ENCODE measurements around the gene TMA7. TPM values are rescaled to one million over a fixed set of nuclear protein-coding genes. Genes with fewer than 3 reads are reported as not detected.

Gene TMA7
- total and polyA plus RNA-seq, 2 of the 13 experiments (the other 11 are each of a cell fraction or from before 2014, with no cell fraction given): 100 to 486 TPM

DNA sequence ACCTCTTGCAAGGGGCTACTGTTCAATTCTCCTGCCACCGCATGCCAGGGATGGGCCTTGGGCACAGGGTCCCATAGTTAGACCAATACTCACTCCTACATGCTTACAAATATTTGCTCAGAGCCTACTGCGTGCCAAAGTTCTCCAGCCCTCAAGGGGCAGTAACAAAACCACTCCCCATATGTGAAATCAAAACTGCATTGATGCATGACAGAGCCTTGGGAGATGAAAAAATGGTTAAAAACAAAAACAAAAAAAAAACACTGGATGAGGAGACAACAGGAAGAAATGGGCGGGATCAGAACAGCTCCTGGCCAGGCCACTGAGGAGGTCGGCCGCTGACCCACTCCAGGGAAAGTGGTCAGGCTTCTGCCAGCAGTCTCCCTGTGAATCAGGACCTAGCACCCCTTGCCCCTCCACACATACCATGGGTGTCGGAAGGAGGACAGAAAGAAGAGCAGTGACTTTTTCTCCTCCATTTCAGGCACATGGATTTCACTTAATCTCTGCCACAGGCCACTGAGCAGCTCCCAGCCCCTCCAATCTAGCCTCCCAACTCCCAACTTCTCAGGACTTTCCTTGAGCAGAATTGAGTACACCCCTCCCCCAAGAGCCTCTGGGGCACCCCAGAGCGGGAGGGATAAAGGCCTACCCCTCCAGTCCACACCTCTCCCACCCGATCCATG is 13.0 kb upstream of the TMA7 start (continued):
- TF ChIP-seq, protein P1, sequence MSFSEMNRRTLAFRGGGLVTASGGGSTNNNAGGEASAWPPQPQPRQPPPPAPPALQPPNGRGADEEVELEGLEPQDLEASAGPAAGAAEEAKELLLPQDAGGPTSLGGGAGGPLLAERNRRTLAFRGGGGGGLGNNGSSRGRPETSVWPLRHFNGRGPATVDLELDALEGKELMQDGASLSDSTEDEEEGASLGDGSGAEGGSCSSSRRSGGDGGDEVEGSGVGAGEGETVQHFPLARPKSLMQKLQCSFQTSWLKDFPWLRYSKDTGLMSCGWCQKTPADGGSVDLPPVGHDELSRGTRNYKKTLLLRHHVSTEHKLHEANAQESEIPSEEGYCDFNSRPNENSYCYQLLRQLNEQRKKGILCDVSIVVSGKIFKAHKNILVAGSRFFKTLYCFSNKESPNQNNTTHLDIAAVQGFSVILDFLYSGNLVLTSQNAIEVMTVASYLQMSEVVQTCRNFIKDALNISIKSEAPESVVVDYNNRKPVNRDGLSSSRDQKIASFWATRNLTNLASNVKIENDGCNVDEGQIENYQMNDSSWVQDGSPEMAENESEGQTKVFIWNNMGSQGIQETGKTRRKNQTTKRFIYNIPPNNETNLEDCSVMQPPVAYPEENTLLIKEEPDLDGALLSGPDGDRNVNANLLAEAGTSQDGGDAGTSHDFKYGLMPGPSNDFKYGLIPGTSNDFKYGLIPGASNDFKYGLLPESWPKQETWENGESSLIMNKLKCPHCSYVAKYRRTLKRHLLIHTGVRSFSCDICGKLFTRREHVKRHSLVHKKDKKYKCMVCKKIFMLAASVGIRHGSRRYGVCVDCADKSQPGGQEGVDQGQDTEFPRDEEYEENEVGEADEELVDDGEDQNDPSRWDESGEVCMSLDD (CRISPR knock-in tag; IDR thresholded peaks at IDR 0.05; ENCODE audit: borderline replicate concordance): no peak
- TF ChIP-seq CREB1 (IDR thresholded peaks at IDR 0.05): no peak
- no peak for TF ChIP-seq CREB1 (CRISPR knock-in tag; IDR thresholded peaks at IDR 0.05)
- no peak for TF ChIP-seq ZMYM3 (CRISPR knock-in tag; IDR thresholded peaks at IDR 0.05)
- no peak for TF ChIP-seq NFE2L1 (CRISPR knock-in tag; IDR thresholded peaks at IDR 0.05; ENCODE audit: borderline replicate concordance)
- no peak for TF ChIP-seq PHB2 (IDR thresholded peaks at IDR 0.05; ENCODE audit: partially characterized antibody)
- TF ChIP-seq, protein P2, sequence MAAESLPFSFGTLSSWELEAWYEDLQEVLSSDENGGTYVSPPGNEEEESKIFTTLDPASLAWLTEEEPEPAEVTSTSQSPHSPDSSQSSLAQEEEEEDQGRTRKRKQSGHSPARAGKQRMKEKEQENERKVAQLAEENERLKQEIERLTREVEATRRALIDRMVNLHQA (CRISPR knock-in tag; IDR thresholded peaks at IDR 0.05): no peak
- no peak for TF ChIP-seq HIVEP1 (CRISPR knock-in tag; IDR thresholded peaks at IDR 0.05)
- TF ChIP-seq CCAR2 (optimal IDR thresholded peaks at IDR 0.05; ENCODE audit: low read depth, low read length): no peak
- no peak for TF ChIP-seq SUZ12 (IDR thresholded peaks at IDR 0.05; ENCODE audit: low read depth, low read length)
- TF ChIP-seq ZNF510 (CRISPR knock-in tag; IDR thresholded peaks at IDR 0.05; ENCODE audit: low read depth): no peak
- TF ChIP-seq ZNF781 (CRISPR knock-in tag; IDR thresholded peaks at IDR 0.05; ENCODE audit: borderline replicate concordance, not compliant biosample characterization): no peak
- no peak for TF ChIP-seq ZNF713 (CRISPR knock-in tag; IDR thresholded peaks at IDR 0.05)
- TF ChIP-seq MEIS1 (CRISPR knock-in tag; IDR thresholded peaks at IDR 0.05; ENCODE audit: borderline replicate concordance): no peak
- TF ChIP-seq ZNF44 (CRISPR knock-in tag; IDR thresholded peaks at IDR 0.05): no peak
- no peak for TF ChIP-seq ZFP36L1 (CRISPR knock-in tag; IDR thresholded peaks at IDR 0.05)
- TF ChIP-seq MIER3 (CRISPR knock-in tag; IDR thresholded peaks at IDR 0.05; ENCODE audit: borderline replicate concordance): no peak
- 0 out of 2 replicates have a peak, but pooled peaks have one; percentile 40 for TF ChIP-seq ZSCAN9 (CRISPR knock-in tag; IDR thresholded peaks at IDR 0.05; ENCODE audit: borderline replicate concordance)
- TF ChIP-seq, protein P3, sequence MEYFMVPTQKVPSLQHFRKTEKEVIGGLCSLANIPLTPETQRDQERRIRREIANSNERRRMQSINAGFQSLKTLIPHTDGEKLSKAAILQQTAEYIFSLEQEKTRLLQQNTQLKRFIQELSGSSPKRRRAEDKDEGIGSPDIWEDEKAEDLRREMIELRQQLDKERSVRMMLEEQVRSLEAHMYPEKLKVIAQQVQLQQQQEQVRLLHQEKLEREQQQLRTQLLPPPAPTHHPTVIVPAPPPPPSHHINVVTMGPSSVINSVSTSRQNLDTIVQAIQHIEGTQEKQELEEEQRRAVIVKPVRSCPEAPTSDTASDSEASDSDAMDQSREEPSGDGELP (IDR thresholded peaks at IDR 0.05; ENCODE audit: borderline replicate concordance, low read depth): no peak
- TF ChIP-seq, protein P4, sequence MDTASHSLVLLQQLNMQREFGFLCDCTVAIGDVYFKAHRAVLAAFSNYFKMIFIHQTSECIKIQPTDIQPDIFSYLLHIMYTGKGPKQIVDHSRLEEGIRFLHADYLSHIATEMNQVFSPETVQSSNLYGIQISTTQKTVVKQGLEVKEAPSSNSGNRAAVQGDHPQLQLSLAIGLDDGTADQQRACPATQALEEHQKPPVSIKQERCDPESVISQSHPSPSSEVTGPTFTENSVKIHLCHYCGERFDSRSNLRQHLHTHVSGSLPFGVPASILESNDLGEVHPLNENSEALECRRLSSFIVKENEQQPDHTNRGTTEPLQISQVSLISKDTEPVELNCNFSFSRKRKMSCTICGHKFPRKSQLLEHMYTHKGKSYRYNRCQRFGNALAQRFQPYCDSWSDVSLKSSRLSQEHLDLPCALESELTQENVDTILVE (CRISPR knock-in tag; IDR thresholded peaks at IDR 0.05): no peak
- TF ChIP-seq ZFP62 (CRISPR knock-in tag; IDR thresholded peaks at IDR 0.05): no peak
- TF ChIP-seq ZNF335 (CRISPR knock-in tag; IDR thresholded peaks at IDR 0.05): no peak
- TF ChIP-seq, protein P5, sequence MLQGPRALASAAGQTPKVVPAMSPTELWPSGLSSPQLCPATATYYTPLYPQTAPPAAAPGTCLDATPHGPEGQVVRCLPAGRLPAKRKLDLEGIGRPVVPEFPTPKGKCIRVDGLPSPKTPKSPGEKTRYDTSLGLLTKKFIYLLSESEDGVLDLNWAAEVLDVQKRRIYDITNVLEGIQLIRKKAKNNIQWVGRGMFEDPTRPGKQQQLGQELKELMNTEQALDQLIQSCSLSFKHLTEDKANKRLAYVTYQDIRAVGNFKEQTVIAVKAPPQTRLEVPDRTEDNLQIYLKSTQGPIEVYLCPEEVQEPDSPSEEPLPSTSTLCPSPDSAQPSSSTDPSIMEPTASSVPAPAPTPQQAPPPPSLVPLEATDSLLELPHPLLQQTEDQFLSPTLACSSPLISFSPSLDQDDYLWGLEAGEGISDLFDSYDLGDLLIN (CRISPR knock-in tag; IDR thresholded peaks at IDR 0.05; ENCODE audit: borderline replicate concordance): no peak
- TF ChIP-seq, protein P6, sequence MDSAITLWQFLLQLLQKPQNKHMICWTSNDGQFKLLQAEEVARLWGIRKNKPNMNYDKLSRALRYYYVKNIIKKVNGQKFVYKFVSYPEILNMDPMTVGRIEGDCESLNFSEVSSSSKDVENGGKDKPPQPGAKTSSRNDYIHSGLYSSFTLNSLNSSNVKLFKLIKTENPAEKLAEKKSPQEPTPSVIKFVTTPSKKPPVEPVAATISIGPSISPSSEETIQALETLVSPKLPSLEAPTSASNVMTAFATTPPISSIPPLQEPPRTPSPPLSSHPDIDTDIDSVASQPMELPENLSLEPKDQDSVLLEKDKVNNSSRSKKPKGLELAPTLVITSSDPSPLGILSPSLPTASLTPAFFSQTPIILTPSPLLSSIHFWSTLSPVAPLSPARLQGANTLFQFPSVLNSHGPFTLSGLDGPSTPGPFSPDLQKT (CRISPR knock-in tag; IDR thresholded peaks at IDR 0.05; ENCODE audit: borderline replicate concordance): no peak
